HG03558 (cell line): Measurements from ENCODE around the gene GLRX2.

ENCODE experiments used
- ATAC-seq: cut with Tn5 transposase; IDR thresholded peaks from one replicate; pipeline ENCODE4 v1.9.1; 2021; ENCODE audit warnings: moderate number of reproducible peaks; ENCODE audit not compliant: unreplicated experiment; ENCODE audit errors: extremely low read depth

GLRX2 gene

DNA sequence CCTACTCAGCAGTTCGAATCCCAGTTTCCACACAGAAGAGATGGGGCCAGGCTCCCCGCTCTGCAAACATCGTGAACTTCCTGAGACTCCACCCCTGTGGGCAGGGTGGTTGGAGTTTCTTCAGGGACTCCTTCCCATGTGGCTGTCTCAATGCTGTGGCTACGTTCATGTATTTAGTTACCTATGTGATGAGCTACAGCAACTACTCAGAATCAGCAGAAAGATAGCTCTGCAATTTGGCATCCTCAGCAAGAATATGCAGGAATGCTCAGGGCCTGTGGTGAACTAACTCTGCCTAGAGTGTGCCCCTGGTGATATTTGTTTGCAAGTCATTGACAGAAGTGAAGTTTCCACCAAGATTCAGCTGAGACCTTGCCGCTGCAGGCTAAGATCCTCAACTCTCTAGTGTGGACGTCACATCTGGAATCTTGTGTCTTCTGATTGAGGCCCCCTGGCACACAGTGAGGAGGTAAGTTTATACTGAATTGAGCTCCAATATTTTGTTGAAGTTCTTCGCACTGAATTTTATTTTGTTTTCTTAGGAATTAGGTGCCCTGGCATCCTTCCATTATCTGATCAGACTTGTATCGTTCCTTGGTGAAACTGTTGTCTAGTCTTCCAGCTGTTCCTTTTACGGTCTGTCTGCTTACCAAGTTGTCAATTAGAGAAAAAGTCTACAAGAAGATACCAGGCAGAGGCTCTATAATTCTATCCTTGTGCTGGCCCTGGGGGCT is 8.2 kb upstream of the GLRX2 start:
- no peak for ATAC-seq

DNA sequence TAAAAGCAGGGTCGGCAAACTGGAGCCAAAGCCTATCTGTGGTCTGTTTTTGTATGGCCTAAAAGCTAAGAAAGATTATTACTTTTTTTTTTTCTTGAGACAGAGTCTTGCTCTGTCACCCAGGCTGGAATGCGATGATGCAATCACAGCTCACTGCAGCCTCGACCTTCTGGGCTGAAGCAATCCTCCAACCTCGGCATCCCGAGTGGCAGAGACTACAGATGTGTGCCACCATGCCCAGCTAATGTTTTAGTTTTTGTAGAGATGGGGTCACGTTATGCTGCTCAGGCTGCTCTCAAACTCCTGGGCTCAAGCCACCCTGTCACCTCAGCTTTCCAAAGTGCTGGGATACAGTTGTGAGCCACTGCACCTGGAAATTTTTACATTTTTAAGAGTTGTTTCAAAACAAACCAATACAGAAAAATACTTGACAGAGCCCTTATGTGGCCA is 6.5 kb upstream of the GLRX2 start:
- no peak for ATAC-seq

DNA sequence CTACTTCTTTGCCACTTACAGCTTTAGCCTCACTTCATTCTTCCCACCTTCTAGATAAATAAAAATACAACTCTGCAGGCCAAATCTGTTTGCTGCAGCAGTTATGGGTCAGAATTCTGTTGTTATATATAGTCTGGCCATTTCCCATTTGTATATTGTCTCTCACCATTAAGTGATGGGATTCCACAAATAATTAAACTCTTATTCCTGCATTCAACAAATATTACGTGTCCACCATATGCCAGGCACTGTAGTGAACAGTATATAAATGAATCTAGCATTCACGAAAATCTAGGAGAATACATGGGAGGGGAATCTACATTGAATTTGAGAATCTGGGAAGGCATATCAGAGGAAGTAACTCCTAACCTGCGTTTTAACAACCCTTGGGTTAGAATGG is 5.7 kb upstream of the GLRX2 start:
- no peak for ATAC-seq

DNA sequence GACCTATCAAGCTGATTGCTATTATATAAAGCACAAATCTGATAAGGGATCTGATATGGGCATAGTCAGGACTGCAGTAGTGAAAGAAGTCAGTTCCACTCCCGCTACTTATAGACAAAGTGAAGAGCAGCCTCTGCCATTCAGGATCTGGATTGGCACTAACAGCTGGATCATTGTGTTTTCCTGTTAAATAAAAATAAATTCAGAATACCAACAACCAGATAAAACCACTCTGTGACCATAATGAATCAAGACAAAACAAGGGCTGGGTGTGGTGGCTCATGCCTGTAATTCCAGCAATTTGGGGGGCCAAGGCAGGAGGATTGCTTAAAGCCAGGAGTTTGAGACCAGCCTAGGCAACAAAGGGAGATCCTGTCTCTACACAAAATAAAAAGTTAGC is 5.0 kb upstream of the GLRX2 start:
- ATAC-seq, result no peak

DNA sequence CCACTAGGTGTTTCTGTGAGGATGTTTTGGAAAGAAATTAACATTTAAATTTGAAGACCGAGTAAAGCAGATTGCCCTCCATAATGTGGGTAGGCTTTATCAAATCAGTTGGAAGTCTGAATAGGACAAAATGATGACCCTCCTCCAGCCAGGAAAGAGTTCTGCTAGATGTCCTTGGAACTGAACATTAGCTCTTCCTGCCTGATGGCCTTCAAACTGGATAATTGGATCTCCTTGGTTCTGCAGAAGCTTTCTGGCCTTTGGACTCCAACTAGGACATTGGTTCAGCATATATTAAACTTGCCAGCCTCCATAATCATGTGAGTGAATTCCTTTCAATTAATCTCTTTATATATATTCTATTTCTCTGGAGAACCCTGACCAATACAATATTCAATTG is 4.4 kb upstream of the GLRX2 start:
- no peak for ATAC-seq

DNA sequence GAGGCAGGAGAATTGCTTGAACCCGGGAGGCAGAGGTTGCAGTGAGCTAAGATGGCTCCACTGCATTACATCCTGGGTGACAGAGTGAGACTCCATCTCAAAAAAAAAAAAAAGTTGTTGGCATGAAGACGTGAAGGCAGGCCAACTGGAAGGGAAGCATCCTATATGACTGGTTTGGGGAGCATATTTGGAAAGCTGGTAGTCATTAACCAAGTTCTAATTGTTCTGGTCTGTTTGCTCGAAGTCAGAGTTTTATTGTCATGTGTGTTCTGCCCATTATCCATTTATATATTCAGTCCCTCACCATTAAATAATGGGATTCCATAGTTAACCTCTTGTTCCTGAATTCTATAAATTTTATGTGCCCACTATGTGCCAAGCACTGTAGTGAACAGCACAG is 3.3 kb upstream of the GLRX2 start:
- no peak for ATAC-seq

DNA sequence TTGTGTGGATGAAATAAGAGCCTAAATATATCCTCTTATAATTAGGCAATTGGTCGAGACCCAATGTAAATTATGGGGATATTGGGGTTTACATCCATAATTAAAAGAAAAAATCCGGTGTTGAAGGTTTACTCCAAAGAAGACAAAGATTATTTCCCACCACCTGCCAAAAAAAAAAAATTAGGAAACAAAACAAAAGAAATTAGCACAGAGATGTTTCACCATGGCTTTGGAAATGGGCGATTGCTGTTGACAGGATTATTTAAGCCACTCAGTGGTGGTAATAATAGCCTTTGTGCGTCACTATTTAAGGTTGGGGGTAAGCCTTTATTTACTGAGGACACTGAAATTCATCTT is 585 bp upstream of the GLRX2 start:
- ATAC-seq, result no peak

DNA sequence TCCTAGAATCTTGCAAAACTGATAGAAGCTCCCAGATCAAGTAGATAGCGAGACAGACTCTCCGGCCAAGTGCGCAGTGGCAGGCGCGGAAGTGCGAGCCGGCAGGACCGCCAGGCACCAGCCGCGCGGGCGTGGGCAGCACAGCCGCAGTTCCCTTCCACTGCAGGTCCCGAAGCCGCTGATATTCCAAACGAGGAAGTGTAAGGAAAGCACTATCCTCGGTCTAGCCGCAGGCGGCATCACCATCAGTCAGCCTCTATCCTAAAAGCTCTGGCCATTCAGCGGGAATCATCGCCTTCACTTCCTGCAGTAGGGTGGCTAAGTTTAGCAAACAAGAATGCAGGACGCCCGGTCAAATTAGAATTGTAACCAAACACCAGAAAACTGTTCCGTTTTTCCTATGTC is 710 bp downstream of the GLRX2 start:
- ATAC-seq, result no peak

DNA sequence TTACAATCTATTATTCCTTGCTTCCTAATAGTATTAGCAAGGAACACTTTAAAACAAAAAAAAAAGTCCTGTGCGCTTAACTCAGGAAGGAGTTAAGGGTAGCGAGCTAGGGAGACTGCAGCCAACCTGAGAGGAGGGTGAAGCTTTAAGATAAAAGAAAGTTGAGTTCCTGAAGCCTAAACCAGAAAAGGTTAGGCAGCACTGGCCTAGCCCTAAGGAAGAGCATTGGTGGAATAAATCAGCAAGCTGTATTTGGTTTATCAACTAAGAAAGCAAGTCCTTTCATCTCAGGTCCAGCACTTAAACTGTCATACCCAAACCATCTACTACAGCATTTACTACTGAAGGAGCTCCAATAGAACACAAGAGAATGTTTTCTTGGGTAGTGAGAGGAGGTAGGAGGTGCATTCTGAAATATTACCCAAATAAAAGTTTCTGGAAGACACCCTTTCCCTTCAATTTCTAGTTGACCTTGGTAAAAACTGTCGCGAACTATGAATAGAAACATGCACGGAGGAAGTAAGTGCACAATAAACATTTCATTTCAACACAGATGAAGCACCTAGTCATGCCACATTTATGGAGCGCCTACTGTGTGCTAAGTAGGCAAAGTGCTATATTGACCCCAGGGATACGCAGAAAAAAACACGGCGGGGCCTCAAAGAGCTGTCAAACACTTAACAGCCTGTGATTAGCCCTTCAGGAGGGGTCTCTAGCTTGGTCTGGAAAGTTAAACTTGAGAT is 1.3 kb downstream of the GLRX2 start:
- no peak for ATAC-seq

DNA sequence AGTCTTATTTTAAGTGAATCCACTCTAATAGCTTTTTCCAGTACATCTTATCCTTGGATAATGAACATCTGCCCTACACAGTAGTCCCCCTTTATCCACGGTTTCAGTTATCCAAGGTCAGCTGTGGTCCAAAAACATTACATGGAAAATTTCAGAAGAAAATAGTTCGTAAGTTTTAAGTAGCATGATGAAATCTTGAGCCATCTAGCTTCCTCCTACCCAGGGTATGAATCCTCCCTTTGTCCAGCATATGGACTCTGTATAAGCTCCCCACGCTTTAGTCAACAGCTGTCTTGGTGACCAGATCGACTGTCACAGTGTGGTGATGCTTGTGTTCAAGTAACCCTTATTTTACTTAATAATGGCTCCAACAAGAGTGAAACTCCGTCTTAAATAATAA is 2.6 kb downstream of the GLRX2 start:
- ATAC-seq, result no peak

DNA sequence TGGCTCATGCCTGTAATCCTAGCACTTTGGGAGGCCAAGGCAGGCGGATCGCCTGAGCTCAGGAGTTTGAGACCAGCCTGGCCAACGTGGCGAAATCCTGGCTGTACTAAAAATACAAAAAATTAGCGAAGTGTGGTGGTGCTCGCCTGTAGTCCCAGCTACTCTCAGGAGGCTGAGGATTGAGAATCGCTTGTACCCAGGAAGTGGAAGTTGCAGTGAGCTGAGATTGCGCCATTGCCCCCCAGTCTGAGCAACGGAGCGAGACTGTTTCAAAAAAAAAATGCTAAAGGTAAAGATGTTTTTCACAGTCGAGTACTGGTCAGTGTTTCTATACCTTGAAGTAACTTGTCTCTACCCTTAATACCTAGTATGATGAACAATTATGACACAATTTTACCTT is 11.1 kb downstream of the GLRX2 start:
- ATAC-seq, result no peak

DNA sequence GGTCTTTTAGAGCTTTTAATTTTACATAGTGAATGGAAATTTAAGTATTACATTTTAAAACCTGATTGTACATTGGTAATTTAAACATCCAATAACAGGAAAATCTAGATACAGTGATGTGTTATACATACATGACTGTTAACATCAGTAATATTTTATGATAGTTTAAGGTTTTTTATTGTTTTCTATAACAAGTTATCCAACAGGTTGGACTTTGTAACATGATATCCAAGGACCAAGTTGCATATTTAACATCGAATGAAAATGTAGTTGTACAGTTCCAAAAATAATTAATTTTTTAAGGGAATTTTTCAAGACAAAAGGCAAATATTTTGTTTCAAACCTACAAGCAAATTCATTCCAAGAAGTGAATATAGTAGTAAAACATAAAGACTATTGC is 14.3 kb downstream of the GLRX2 start:
- ATAC-seq, result no peak

DNA sequence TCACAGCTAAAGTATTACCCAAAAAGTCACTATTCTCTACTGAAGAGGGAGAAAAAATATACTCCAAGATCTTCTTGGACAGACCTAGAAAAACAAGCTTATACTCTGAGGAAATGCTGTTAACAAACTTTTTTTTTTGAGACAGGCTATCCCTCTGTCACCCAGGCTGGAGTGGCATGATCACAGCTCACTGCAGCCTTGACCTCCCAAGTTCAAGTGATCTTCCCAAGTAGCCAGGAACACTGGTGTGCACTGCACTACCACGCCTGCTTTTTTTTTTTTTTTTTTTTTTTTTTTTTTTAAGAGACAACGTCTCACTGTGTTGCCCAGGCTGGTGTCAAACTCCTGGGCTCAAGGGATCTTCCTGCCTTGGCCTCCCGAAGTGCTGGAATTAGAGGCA is 17.3 kb downstream of the GLRX2 start:
- no peak for ATAC-seq

DNA sequence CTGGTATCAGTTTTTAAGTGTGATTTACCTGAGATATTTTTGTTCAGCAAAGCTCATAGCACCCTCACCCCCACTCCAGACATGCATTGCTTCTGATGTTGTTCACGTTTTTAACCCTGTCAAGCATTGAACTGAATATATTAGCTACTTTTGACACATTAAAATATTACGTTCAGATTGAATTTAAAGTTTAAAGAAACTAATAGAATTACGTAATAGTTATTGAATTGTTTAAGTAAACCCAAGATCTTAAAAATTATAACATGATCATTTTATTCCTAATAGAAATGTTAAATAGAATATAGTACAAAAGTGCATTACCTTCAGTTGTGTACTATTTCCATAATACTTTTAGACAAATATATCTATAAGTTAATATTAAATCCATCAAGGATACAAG is 18.9 kb downstream of the GLRX2 start:
- ATAC-seq, result no peak

DNA sequence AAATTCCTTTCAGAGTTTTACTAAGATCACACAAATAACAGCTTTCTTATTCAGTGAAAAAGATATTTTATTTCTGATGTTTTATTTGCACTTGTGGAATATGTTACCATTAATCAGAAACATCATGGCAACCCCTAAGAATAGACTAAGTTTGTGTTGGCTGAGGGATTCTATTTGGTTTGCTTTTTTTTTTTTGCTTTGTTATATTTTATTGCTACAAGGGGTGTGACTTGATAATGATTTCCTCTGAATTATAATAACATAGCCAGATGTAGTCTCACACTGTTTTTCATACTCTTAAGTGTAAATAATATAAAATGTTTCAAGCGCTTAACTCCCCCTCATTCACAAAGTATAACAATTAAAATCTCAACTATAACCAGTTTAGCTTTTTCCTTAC is 20.0 kb downstream of the GLRX2 start:
- ATAC-seq, result no peak

DNA sequence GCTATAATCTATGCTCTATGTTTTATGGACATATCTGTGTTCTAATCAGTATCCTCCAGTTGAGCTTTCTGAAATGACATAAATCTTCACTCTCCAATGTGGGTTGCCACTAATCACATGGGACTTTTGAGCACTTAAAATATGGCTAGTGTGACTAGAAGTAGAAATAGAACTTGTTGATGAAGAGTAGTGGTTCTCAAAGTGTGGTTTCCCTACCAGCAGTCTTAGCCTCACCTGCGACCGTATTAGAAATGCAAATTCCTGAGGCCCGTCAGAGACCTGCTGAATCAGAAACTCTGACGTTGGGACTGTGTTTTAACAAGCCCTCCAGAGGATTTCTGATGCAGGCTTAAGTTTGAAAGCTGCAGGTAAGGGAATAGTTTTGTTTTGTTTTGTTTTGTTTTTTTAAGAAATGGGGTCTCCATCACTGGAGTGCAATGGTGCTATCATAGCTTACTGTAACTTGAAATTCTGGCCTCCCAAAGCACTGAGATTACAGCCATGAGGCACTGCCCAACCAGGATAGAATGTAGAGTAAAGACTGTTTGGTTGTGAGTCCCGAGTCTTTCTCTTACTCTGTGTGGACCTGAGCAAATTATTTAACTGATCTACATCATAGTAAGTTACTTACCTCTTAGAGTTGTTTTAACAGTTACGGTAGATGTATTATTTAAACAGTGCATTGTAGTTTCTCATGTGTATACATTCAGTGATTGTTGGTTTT is 21.7 kb downstream of the GLRX2 start:
- peak; percentile 92 for ATAC-seq

DNA sequence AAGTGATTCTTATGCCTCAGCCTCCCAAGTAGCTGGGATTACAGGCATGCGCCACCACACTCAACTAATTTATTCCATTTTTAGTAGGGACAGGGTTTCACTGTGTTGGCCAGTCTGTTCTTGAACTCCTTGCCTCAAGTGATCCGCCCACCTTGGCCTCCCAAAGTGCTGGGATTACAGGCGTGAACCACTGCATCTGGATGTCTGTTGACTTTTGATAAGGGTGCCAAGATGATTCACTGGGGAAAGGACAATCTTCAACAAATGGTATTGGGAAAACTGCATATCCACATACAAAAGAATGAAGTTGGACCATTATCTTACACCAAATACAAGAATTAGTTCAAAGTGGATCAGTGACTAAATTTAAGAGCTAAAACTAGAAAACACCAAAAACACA is 26.0 kb downstream of the GLRX2 start:
- no peak for ATAC-seq

DNA sequence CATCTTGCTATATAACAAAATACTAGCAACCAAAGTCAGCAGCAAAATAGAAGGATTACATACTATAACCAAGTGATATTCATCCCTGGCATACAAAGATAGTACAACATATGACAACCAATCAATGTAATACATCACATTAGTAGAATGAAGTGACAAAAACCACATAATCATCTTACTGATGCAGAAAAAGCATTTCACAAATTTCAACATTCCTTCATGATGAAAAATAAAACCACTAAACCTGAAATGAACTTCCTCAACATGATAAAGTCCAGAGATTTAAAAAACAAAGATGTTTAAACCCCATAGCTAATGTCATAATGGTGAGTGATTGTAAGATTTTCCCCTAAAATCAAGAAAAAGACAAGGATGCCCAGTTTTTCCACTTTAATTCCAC is 27.2 kb downstream of the GLRX2 start:
- no peak for ATAC-seq

DNA sequence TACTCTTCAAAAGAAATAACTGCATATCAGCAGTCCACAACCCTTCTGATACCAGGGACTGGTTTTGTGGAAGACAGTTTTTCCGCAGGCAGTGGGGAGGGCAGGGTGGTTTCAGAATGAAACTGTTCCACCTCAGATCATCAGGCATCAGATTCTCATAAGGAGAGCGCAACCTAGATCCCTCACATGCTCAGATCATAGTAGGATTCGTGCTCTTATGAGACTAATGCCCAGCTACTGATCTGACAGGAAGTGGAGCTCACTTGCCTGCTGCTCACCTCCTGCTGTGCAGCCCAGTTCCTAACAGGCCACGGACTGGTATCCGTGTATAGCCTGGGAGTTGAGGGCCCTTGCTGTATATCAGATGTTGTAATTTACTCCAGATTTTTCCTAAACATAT is 34.3 kb downstream of the GLRX2 start:
- no peak for ATAC-seq

DNA sequence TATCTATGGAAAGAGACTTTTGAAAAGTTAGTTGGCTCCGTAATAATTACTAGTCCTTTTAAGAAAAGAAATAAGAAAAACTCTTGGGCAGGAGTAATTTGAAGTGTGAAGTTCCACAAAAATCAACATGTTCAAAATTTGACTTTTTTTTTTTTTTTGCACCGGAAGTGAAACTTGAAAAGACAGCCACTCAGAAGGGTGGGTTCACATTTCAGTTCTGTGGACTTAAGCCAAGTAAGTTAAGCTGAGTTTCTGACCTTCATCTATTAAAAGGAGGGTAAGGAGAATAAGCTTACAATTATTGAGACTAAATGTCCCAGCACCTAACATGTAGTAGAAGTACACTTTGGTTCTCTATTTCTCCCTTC is 34.8 kb downstream of the GLRX2 start:
- no peak for ATAC-seq

DNA sequence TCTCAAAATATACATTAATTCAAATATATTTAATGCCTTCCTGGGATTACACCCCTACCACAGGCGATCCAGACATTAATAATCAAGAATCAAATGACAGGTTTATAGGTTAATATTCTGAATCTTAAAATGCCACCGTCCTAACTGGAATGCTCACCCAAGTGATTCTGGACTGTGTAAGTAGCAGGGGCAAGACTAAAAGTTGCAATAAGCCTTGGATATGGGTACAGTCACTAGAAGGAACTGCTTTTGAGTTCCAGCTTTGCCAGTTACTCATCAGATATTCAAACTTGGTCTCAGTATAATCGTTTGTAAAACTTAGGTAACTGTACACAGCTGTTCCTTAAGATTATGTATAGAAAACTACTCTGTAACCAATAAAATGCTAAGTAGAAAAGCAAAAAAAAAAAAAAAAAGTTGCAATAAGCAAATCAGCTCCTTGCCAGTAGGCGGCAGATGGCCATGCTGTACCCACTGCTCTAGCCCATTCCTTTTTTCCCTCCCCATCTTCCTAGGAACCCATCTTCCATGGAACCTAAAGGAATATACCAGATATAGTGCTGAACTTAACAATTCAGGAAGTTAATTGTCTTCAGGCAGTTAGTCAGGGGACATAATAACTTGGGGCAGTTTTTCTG is 35.3 kb downstream of the GLRX2 start:
- no peak for ATAC-seq
